Stimulated activated CD8-positive, alpha-beta memory T cell treated with anti-CD3 and anti-CD28 coated beads, Interleukin-15, amount 100 ng/mL, for 24 hours (primary cell): Measurements from ENCODE around the gene SDCCAG8.
"Not testable (repeated sequence)": the region's sequence is repeated elsewhere in the genome, so short reads cannot be mapped to it uniquely, and the experiment has no call there.

Experiments
- DNase-seq: peaks from one replicate; pipeline ENCODE4 v3.0.0-alpha.2; 2020; ENCODE audit warnings: low read depth

Gene SDCCAG8

GRCh38 chr1:243255791-243256512, at the start of gene SDCCAG8:
SDCCAG8 (plus strand) TSS chr1:243256041; CDS start chr1:243256174, 133 bp downstream.
- DNase-seq: peak; percentile 66

DNA sequence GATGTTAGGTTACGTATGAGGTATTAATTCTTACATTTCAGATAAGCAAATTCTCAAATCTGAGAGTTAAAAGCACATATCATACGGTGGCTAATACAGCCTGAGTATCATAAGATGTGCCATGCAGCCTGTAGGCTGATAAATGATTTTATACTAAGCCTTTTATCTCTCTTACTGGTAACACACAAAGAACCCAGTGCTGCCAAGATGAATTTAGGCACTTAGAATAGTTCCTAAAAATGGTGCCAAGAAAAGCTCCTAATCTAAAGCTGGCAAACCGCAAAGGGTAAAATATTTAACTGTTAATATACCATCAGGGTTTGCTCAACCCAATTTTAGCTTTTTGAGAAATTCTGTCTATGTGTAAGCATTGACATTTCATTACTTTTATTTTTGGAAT, 43.9 kb upstream of the SDCCAG8 start:
- not testable (repeated sequence) for DNase-seq

- no peak for DNase-seq
Observed at GRCh38 chr1:243213045-243213787, 42.6 kb upstream of the SDCCAG8 start.

DNA sequence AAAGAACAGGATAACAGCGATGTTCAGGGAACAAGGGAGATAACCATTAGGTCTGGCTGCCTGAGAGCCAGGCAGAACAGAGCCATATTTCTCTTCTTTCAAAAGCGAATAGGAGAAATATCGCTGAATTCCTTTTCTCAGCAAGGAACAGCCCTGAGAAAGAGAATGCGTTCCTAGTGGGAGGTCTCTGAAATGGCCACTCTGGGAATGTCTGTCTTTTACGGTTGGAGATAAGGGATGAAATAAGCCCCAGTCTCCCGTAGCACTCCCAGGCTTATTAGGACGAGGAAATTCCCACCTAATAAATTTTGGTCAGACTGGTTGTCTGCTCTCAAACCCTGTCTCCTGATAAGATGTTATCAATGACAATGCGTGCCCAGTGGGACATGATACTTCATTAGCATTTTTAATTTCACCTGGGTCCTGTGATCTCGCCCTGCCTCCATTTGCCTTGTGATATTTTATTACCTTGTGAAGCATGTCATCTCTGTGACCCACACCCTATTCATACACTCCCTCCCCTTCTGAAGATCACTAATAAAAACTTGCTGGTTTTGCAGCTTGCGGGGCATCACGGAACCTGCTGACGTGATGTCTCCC, 40.5 kb upstream of the SDCCAG8 start:
- DNase-seq: not testable (repeated sequence)

DNA sequence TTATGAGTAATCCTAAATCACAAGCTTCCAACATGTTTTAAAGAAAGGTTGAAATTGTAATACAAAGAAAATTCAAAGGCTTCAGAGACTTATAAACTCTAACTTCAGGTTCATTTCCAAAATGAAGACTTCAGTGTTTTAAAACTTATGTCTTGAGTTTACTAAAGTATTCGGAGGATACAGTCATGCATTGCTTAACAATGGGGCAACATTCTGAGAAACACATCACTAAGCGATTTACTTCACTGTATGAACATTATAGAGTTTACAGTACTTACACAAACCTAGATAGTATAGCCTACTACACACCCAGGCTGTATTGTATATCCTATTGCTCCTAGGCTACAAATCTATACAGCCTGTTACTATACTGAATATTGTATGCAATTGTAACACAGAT, 39.1 kb upstream of the SDCCAG8 start:
- no peak for DNase-seq

- no peak for DNase-seq
Observed at GRCh38 chr1:243217349-243217748, 38.5 kb upstream of the SDCCAG8 start.

- no peak for DNase-seq
Observed at GRCh38 chr1:243218059-243218458, 37.8 kb upstream of the SDCCAG8 start.

DNA sequence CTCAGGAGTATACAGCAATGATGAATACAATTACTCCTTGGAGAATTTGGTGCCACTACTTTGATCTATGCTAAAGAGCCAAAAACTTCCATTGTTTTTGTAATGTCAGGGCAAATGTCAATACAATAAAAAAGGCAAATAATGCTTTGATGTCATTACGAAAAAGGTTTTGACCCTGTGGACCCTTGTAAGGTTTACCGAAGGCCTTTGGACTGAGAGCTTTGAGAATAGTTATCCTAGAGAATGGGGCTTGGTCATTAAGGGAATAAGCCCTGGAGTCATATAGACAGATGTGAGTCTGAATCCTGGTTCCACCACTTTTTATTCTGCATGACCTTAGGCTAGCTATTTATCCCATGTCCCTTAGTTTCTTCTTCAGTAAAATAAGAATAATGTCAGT, 28.2 kb upstream of the SDCCAG8 start:
- DNase-seq: no peak

DNA sequence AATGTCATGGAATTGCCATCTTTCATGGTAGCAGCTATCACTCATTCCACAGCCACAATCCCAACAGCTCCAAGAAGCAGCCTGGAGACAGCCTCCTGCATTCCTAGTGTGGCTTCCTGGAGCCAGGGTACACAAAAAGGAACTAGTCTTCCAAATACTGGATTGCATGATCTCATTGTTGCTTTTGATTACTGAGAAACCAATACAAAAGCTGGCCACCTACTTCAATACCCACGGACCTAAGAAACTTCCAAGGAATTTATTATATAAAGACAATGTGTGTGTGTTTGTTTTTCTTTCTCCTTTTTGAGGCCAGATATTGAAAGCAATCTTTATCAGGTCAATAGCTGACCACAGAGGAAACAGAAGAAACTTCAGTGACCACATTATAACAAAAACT, 26.3 kb upstream of the SDCCAG8 start:
- no peak for DNase-seq

DNA sequence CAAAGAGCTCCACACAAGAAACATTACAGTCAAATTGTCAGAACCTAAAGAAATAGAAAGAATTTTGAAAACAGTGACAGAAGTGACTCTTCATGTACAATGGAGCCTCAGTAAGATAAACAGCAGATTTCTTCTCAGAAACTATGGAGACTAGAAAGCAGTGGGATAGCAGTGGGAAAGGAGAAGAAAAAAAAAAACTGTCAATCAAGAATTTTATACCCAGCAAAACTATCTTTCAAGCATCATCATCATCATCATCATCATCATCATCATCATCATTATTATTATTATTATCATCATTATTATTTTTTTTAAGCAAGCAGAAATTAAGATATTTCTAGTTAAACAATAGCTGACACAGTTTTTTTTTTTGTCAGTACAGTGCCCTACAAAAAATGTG, 24.9 kb upstream of the SDCCAG8 start:
- no peak for DNase-seq

DNA sequence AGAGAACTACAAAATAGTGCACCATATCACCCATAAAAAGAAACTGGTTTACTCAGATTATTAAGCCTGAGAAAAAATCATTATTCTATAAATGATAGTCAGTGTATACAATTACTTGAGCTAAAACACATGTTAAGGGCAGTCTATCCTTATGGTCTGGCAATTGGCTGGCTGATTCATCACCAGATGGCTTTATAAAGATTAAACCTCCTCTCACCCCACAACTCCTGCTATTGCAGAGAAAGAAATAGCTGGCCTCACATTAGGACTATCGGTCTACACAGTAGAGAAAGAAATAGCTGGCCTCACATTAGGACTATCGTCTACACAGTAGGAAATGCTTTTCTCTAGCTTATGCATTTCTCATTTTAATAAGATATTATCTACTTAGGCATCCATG, 21.9 kb upstream of the SDCCAG8 start:
- no peak for DNase-seq

- no peak for DNase-seq
Observed at GRCh38 chr1:243234978-243235647, 20.7 kb upstream of the SDCCAG8 start.

DNA sequence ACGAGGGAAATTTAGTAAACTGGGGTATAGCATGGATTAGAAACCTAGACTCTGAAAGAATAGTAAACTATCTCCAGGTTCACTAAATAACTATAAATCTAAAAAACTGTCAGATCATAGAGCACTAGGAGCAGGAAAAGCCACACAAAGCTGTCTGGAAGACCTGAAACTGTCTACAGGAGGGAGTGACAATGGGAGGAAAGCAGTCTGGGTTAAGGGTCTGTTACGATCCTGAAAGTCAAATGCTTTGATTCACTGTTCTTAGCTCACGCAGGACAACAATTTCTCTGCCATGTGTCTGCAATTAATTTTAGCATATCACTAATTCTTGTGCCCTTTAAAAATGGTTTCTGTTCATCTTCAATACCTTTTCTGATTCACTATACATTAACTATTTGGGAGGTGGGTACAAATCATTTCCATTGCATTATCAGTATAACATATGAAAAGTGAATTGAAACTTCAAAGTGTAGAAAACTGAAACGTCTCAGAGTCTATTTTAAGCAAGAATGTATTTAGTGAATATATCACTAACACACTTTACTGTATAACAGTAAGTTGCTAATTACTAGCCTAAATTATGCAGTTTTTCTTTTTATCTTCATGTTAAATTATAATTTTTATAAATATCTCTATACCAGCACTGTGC, 19.1 kb upstream of the SDCCAG8 start:
- no peak for DNase-seq

GRCh38 chr1:243244432-243244841, 11.4 kb upstream of the SDCCAG8 start:
- DNase-seq: no peak

DNA sequence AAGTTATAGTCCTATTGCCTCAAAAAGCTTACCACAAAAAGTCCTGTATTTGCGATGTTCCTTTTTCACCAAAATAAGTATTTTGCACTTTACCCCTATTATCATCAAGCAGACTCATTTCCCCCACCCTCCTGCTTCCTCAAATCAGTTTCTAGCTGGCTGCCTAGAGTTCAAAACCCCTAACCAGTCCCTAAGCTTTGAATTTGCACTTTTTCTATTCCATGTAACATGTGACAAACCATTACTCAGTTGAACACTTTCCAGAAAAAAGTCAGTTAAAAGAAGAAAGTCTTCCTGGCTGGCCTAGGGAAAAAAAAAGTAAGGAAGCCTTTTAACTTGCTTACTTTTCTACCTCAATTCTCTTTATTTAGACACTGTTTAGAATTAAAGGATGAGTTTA, 8.9 kb upstream of the SDCCAG8 start:
- DNase-seq: no peak

GRCh38 chr1:243247901-243248300, 7.9 kb upstream of the SDCCAG8 start:
- no peak for DNase-seq

DNA sequence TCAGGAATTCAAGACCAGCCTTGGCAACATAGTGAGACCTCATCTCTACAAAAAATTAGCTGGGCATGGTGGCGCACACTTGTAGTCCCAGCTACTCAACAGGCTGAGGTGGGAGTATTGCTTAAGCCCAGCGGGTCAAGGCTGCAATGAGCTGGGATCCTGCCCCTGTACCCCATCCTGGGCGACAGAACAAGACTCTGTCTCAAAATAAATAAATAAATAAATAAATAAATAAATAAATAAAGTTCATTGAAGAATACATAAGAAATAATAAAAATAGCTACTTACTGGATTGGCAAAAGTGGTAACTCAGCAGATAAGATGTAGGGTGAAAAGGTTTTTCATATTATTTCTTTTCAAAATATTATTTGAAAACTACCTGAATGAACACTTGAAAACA, 6.6 kb upstream of the SDCCAG8 start:
- no peak for DNase-seq

DNA sequence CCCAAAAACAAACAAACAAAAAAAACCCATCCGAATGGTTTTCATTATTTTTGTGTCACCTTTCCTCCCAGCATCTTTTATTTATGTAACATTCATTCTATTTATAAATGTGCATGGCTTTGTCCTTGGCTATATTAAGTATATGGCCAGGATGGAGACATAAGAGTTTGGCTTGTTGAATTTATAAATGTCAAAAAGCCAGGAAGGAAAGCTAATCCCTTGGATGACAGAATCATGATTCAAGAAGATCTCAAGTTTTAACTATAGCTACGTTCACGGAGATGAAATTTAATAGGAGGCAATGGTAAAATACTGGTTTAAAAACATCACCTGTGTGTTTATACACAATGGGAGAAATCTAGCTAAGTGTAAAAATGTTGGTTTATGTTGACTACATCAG, 5.7 kb upstream of the SDCCAG8 start:
- no peak for DNase-seq

- no peak for DNase-seq
Observed at GRCh38 chr1:243251539-243251938, 4.3 kb upstream of the SDCCAG8 start.

GRCh38 chr1:243253211-243253925, 2.5 kb upstream of the SDCCAG8 start:
- no peak for DNase-seq

DNA sequence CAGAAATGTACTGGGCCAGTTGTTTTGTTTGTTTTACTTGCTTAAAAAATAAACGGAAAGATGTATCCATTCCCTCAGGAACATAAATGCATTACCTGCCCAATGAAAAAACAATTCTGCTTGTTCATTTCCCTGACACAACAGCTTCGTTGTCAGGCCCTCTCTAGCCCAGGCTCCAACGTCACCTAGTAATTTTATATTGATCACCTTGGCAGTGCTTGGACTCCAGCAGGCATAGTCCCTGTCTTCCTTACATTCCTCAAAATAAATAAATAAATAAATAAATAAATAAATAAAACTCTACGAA, 2.0 kb upstream of the SDCCAG8 start:
- DNase-seq: no peak
